DMS53 (cell line): Measurements from ENCODE around the gene PPL.
"Not testable (repeated sequence)": the region's sequence is repeated elsewhere in the genome, so short reads cannot be mapped to it uniquely, and the experiment has no call there.

Source experiments
- DNase-seq: peaks from one replicate; lab custom pipeline; 2025; lab: John Stamatoyannopoulos, UW

The PPL gene

DNA sequence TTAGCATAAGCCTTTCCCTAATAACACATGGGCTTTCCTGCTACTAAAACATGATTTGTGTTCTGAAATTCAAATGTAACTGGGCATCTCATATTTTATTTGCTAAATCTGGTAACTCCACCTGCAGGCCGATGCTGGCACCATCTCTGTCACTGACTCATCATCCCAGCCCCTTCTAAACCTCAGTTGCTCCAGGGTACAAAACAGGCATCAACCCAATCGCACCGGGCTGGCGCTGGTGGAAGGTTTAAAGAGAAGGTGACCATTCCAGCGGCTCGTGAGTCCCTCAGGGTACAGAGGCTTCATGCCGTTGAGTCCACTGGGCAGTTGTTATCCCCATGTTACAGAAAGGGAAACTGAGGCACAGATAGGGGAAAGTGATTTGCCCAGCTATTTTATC is 27.1 kb downstream of the PPL start:
- DNase-seq = no peak

- no peak for DNase-seq
Observed at GRCh38 chr16:4908854-4909401, 28.0 kb downstream of the PPL start.

- DNase-seq = no peak
Observed at GRCh38 chr16:4904942-4905615, 31.9 kb downstream of the PPL start.

GRCh38 chr16:4904108-4904941 is 32.6 kb downstream of the PPL start:
- DNase-seq = no peak

DNA sequence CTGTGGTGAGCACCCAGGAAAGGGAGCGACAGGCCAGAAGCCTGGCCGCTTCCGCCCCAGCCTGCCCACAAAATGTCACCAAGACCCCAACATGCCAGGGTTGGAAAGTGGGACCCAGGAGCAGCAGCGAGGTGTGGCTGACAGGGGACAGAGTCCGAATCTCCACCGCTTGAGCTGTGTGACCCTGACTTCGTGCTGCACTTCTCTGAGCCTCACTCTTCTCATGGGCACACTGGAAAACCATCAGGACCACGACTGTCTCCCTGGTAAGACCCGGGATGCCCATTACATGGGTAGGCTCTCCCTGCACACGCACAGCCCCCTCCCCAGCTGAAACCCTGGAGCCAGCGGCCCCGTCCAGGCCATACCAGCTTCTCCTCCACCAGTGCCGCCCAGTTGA is 34.9 kb downstream of the PPL start:
- DNase-seq = no peak

- no peak for DNase-seq
Observed at GRCh38 chr16:4900750-4901149, 36.2 kb downstream of the PPL start.

DNA sequence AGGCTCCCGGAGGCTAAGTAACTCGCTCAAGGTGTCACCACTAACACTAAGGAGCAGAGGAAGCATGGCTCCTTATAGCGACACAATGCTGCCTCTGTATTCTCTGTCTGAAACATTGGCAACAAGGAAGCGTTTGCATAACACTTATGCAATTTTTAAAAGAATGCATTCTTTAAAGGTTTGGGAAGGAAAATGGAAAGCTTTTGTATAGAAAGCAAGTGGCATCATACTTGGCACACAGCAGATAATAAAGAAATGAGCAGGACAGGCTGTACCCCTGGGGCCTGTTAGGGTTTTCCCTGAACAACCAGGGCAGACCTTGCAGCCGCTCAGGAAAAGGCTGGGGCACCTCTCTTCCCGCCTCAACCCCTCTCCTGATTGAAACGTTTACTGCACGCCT is 36.9 kb downstream of the PPL start:
- no peak for DNase-seq

DNA sequence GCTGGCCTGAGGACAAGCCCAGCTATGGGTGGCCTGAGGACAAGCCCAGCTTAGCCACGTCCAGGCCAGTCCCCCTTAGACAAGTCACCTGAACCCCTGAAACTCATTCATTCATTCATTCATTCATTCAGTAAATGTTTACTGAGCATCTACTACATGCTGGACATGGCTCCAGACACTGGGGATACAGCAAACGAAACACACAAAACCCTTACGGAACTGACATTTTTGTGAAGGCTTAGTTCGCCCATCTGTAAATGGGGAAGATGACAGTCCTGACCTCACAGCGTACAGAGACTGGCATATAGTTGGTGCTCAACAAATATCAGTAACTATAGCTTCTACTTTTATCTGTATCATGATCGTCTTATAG is 37.5 kb downstream of the PPL start:
- DNase-seq = no peak

GRCh38 chr16:4898811-4899473 is 38.0 kb downstream of the PPL start:
- no peak for DNase-seq

DNA sequence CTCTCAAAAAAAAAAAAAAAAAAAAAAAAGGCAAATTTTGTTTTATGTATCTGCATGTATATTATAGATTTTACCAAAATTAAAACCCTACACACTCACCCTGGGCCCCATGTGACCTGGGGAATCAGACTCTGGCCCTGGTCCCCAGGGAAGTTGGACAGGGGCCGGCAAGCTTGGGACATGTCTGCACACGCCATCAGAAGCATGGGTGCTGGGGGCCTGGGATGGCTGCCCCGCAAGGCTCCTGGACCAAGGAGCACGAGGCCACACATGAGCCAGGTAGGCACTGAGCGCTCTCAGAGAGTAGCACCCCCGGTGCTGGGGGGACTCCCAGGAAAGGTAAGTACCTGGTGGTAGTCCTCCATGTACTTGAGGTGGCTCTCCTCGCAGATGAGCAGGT is 39.6 kb downstream of the PPL start:
- no peak for DNase-seq

DNA sequence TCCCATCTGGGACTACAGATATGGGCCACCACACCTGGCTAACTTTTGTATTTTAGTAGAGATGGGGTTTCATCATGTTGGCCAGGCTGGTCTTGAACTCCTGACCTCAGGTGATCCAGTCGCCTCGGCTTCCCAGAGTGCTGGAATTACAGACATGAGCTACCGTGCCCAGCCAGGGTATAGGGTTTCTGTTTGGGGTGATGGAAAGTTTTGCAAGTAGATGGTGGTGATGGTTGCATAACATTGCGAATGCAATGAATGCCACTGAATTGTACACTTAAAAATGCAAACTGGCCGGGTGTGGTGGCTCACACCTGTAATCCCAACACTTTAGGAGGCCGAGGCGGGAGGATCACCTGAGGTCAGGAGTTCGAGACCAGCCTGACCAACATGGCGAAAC is 40.2 kb downstream of the PPL start:
- DNase-seq = not testable (repeated sequence)

- no peak for DNase-seq
Observed at GRCh38 chr16:4895366-4895765, 41.6 kb downstream of the PPL start.

GRCh38 chr16:4894276-4895150 is 42.4 kb downstream of the PPL start:
- DNase-seq = peak; percentile 24

GRCh38 chr16:4893103-4893862 is 43.7 kb downstream of the PPL start:
- DNase-seq = no peak

GRCh38 chr16:4892361-4893102 is 44.4 kb downstream of the PPL start:
- DNase-seq = no peak

DNA sequence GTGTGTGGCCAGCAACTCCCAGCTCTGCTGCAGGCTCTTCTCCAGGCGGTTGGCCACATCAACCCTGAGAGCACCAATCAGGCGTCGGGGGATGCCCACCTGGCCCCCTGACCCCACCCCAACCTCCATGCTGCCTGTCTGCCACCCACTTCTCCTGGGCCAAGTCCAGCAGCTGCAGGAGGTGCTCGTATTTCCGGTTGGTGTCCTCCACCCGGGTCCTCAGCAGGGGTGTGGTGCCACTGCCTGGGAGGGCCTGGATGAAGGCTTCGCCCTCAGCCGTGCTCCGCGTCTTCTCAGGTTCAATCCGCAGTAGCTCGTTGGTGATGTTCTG is 45.1 kb downstream of the PPL start:
- DNase-seq = no peak

GRCh38 chr16:4891097-4891885 is 45.7 kb downstream of the PPL start:
- DNase-seq = no peak

DNA sequence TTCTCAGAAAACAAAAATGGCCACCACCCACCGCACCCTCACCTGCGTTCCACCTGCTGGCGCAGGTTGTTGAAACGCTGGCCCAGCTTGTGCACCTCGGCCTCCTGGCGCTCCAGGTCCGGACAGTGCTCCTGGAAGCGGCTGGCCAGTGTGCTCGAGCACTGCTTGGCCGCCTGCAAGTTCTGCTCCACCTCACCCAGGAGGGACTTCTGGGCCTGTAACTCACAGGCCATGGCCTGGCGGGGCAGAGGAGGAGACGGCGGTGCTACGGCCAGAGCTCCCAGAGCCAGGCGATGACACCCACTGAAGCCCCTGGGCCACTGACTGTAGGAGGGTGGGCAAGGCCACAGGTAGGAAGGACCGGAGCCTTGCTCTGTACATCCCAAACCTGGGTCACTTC is 46.3 kb downstream of the PPL start:
- no peak for DNase-seq

DNA sequence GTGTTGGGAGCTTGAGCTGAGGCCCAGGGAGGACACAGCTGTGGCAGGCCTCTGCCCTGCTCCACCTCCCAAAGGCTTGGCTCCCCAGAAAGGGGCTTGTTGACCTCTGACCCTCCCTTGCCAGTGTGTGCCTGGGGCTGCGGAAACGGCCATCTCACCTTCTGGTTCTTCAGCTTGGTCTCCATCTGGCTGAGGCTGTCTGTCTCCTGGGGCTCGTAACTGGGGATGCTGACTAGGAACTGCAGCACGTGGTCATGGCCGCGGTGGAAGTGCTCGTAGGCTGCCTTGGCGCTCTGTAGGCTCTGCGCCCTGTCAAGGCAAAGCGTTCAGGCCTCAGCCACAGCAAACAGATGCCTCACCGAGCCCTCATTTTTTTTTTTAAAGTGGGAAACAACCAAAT is 46.9 kb downstream of the PPL start:
- no peak for DNase-seq
